ENCODE results near the gene AXIN2. TPM values are rescaled to one million over a fixed set of nuclear protein-coding genes. Genes with fewer than 3 reads are reported as not detected.
"Not testable (repeated sequence)": the region's sequence is repeated elsewhere in the genome, so short reads cannot be mapped to it uniquely, and the experiment has no call there.

The AXIN2 gene
- total RNA-seq, 4 donors from 2014 or later: 9.9 to 27.2 (median 17.9) TPM

- Histone ChIP-seq H3K36me3 (peaks cover 0 to 24% of the 10 kb centered on the region in 2 donors), H3K27ac (peak overlapping the region in 1 of 4 donors; percentile 29), H3K9me3 (no peaks in the 10 kb centered on the region), H3K4me1 (peaks cover 9 to 18% of the 10 kb centered on the region in 2 donors), H3K27me3 (no peaks in the 10 kb centered on the region), H3K4me3 (no peak overlapping the region)
- in situ Hi-C loops (cut with MboI; ENCODE audit: low sequenced_read_pairs in 4 of 4) (no loop called here), intact Hi-C loops (cut with DNase I; ENCODE audit: low total_unique reads) (no loop called here)
- no peak for ATAC-seq
- DNase-seq: no peak
- TF ChIP-seq POLR2A (IDR thresholded peaks at IDR 0.05): no peak
- TF ChIP-seq, protein P1, sequence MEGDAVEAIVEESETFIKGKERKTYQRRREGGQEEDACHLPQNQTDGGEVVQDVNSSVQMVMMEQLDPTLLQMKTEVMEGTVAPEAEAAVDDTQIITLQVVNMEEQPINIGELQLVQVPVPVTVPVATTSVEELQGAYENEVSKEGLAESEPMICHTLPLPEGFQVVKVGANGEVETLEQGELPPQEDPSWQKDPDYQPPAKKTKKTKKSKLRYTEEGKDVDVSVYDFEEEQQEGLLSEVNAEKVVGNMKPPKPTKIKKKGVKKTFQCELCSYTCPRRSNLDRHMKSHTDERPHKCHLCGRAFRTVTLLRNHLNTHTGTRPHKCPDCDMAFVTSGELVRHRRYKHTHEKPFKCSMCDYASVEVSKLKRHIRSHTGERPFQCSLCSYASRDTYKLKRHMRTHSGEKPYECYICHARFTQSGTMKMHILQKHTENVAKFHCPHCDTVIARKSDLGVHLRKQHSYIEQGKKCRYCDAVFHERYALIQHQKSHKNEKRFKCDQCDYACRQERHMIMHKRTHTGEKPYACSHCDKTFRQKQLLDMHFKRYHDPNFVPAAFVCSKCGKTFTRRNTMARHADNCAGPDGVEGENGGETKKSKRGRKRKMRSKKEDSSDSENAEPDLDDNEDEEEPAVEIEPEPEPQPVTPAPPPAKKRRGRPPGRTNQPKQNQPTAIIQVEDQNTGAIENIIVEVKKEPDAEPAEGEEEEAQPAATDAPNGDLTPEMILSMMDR (IDR thresholded peaks at IDR 0.05 in 4 of 5, conservative IDR thresholded peaks at IDR 0.05 in 1 of 5): no peak
Observed at GRCh38 chr17:65527857-65528591, 33.4 kb downstream of the AXIN2 start.

- no peaks in the 10 kb centered on the region for H3K27me3 ChIP-seq
- H3K4me1 ChIP-seq: peaks cover 3 to 12% of the 10 kb centered on the region in 2 donors
- ATAC-seq (no peak), DNase-seq (no peak)
- no peak for TF ChIP-seq POLR2A (IDR thresholded peaks at IDR 0.05)
- TF ChIP-seq, protein P1 (IDR thresholded peaks at IDR 0.05 in 4 of 5, conservative IDR thresholded peaks at IDR 0.05 in 1 of 5): no peak
- no peaks in the 10 kb centered on the region for H3K9me3 ChIP-seq
- peak overlapping the region in 1 of 4 donors; percentile 29 for H3K27ac ChIP-seq
- no peak overlapping the region for H3K4me3 ChIP-seq
- intact Hi-C loops (cut with DNase I; ENCODE audit: low total_unique reads): no loop called here
- in situ Hi-C loops (cut with MboI; ENCODE audit: low sequenced_read_pairs in 4 of 4): no loop called here
- peaks cover 0 to 19% of the 10 kb centered on the region in 2 donors for H3K36me3 ChIP-seq
Observed at GRCh38 chr17:65527381-65527780, 34.1 kb downstream of the AXIN2 start.

DNA sequence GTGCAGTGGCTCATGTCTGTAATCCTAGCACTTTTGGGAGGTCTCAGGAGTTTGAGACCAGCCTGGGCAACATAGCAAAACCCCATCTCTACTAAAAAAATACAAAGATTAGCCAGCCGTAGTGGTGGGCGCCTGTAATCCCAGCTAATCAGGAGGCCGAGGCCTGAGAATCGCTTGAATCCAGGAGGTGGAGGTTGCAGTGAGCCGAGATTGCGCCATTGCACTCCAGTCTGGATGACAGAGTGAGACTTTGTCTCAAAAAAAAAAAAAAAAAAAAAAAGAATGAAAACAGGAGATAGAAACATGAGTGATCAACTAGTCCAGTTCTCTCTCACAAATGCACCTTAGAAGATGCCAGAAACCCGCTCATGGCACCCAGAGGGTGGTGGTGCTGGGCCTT lies 34.6 kb downstream of the AXIN2 start:
- H3K4me3 ChIP-seq; DNase-seq; H3K27me3 ChIP-seq; H3K27ac ChIP-seq; H3K4me1 ChIP-seq; H3K9me3 ChIP-seq; ATAC-seq; in situ Hi-C loops (cut with MboI; ENCODE audit: low sequenced_read_pairs in 4 of 4); intact Hi-C loops (cut with DNase I; ENCODE audit: low total_unique reads): not testable (repeated sequence)
- peaks cover 0 to 14% of the 10 kb centered on the region in 2 donors for H3K36me3 ChIP-seq

GRCh38 chr17:65523853-65524664 lies 37.4 kb downstream of the AXIN2 start:
- Histone ChIP-seq H3K4me1 (no peaks in the 10 kb centered on the region), H3K27me3 (no peaks in the 10 kb centered on the region), H3K4me3 (no peak overlapping the region), H3K9me3 (no peaks in the 10 kb centered on the region), H3K36me3 (peaks cover 0 to 7% of the 10 kb centered on the region in 2 donors), H3K27ac (no peak overlapping the region)
- in situ Hi-C loops (cut with MboI; ENCODE audit: low sequenced_read_pairs in 4 of 4) (no loop called here), intact Hi-C loops (cut with DNase I; ENCODE audit: low total_unique reads) (no loop called here)
- DNase-seq (no peak), ATAC-seq (no peak)
- no peak for TF ChIP-seq POLR2A (IDR thresholded peaks at IDR 0.05)
- TF ChIP-seq, protein P1 (IDR thresholded peaks at IDR 0.05 in 4 of 5, conservative IDR thresholded peaks at IDR 0.05 in 1 of 5): no peak

DNA sequence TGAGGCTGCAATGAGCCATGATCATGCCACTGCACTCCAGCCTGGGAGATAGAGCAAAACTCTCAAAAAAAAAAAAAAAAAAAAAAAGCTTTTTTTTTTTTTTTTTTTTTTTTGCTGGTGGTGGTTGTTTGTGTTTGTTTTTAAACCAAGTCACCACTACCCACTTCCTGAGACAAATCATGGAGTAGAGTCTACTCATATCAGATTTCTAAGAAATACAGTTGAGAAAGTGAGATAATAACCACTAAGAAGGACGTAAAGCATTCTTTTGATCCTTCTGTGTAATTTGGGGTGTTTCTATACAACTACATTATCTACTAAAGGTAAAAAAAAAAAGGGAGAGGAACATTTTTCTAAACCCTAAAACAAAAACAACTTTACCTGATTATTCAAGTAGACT lies 38.0 kb downstream of the AXIN2 start:
- no peak overlapping the region for H3K27ac ChIP-seq
- in situ Hi-C loops (cut with MboI; ENCODE audit: low sequenced_read_pairs in 4 of 4): no loop called here
- no peaks in the 10 kb centered on the region for H3K9me3 ChIP-seq
- H3K4me3 ChIP-seq: no peak overlapping the region
- H3K4me1 ChIP-seq: no peaks in the 10 kb centered on the region
- intact Hi-C loops (cut with DNase I; ENCODE audit: low total_unique reads): no loop called here
- peaks cover 0 to under 1% of the 10 kb centered on the region in 2 donors for H3K36me3 ChIP-seq
- no peaks in the 10 kb centered on the region for H3K27me3 ChIP-seq
- TF ChIP-seq, protein P1 (IDR thresholded peaks at IDR 0.05 in 4 of 5, conservative IDR thresholded peaks at IDR 0.05 in 1 of 5): no peak
- no peak for TF ChIP-seq POLR2A (IDR thresholded peaks at IDR 0.05)
- DNase-seq (no peak), ATAC-seq (no peak)
